WTC11 (cell line): ENCODE results near the gene KRTAP1-5.

Experiments
- JUN ChIP-seq: sonication (generic); formaldehyde crosslinking; IDR thresholded peaks from 2 replicates; pipeline ENCODE4 v1.8.0; 2023; ENCODE audit warnings: mild to moderate bottlenecking, missing genetic modification reagents
- TEAD4 ChIP-seq: sonication (generic); formaldehyde crosslinking; IDR thresholded peaks from 2 replicates; pipeline ENCODE4 v1.8.0; 2022; ENCODE audit warnings: mild to moderate bottlenecking, missing genetic modification reagents
- ZNF121 ChIP-seq: sonication (generic); formaldehyde crosslinking; IDR thresholded peaks from 2 replicates; pipeline ENCODE4 v1.8.0; 2023; ENCODE audit warnings: missing genetic modification reagents

DNA sequence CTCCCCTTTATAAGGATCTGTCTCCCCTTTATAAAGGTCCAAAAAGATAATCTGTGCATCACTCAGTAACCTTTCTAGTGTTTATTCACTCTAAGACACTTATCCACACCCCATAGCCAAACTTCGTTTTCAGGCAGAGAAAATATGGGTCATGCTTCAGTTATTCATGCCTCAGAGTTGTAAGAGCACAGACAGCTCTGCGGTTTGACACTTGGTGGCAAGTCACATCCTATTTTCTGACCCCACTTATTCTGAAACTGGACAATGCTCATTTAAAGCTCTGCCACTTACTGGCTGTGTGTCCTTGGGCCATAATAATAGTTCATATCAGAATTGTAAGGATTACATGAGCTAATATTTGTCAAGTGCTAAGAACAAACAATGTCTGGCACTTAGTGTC is 22.1 kb upstream of the KRTAP1-5 start:
- TF ChIP-seq TEAD4 (CRISPR knock-in tag): no peak
- no peak for TF ChIP-seq ZNF121 (CRISPR knock-in tag)
- no peak for TF ChIP-seq JUN (CRISPR knock-in tag)
